ENCODE data around the gene QSOX1. TPM values are rescaled to one million over a fixed set of nuclear protein-coding genes. Genes with fewer than 3 reads are reported as not detected.

The QSOX1 gene
- total RNA-seq, 1 experiment from 2014 or later: 192 TPM

GRCh38 chr1:180136331-180136967, 18.2 kb upstream of the QSOX1 start:
- Histone ChIP-seq H3K4me3 (ENCODE audit: low read length) (no peak overlapping the region), H3K27me3 (ENCODE audit: low read length) (no peaks in the 10 kb centered on the region), H3K4me2 (ENCODE audit: low read length) (no peak overlapping the region), H3K36me3 (ENCODE audit: low read depth, low read length) (no peaks in the 10 kb centered on the region), H3K27ac (ENCODE audit: low read length) (peak overlapping the region; percentile 29; the same call in 1 of the 2 replicates), H3K9me2 (replicated peaks; ENCODE audit: low read length) (no peaks in the 10 kb centered on the region), H3K4me1 (ENCODE audit: insufficient read depth, low read length) (peaks cover 7% of the 10 kb centered on the region), H3K9me3 (ENCODE audit: low read length) (no peaks in the 10 kb centered on the region), H3K9ac (ENCODE audit: low read length) (no peak overlapping the region), H2AFZ (ENCODE audit: low read length) (peak overlapping the region; percentile 52; the same call in 1 of the 2 replicates), H4K20me1 (ENCODE audit: low read length) (no peaks in the 10 kb centered on the region), H3F3A (ENCODE audit: low read length, unreplicated experiment) (no peaks in the 10 kb centered on the region), H3K79me2 (ENCODE audit: low read length) (no peaks in the 10 kb centered on the region)
- TF ChIP-seq EZH2phosphoT487 (IDR thresholded peaks at IDR 0.05; ENCODE audit: borderline replicate concordance, low read length): no peak
- TF ChIP-seq, protein P1, sequence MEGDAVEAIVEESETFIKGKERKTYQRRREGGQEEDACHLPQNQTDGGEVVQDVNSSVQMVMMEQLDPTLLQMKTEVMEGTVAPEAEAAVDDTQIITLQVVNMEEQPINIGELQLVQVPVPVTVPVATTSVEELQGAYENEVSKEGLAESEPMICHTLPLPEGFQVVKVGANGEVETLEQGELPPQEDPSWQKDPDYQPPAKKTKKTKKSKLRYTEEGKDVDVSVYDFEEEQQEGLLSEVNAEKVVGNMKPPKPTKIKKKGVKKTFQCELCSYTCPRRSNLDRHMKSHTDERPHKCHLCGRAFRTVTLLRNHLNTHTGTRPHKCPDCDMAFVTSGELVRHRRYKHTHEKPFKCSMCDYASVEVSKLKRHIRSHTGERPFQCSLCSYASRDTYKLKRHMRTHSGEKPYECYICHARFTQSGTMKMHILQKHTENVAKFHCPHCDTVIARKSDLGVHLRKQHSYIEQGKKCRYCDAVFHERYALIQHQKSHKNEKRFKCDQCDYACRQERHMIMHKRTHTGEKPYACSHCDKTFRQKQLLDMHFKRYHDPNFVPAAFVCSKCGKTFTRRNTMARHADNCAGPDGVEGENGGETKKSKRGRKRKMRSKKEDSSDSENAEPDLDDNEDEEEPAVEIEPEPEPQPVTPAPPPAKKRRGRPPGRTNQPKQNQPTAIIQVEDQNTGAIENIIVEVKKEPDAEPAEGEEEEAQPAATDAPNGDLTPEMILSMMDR (conservative IDR thresholded peaks at IDR 0.05; ENCODE audit: low read depth, low read length): no peak
- TF ChIP-seq EZH2 (IDR thresholded peaks at IDR 0.05; ENCODE audit: low read length, unreplicated experiment): no peak
- intact Hi-C loops (cut with micrococcal nuclease): no loop called here
- POLR2A ChIA-PET (ENCODE audit: unreplicated experiment): no interaction called here
- CTCF ChIA-PET: no interaction called here
- DNase-seq (peak; percentile 49), ATAC-seq (peak; percentile 37; the same call in 1 of the 2 replicates)
- no TSS peak for BruUV-seq (replicated peaks)

- Histone ChIP-seq H3K36me3 (ENCODE audit: low read depth, low read length) (no peaks in the 10 kb centered on the region), H3K9ac (ENCODE audit: low read length) (no peak overlapping the region), H3K4me3 (ENCODE audit: low read length) (no peak overlapping the region), H3K27me3 (ENCODE audit: low read length) (no peaks in the 10 kb centered on the region), H4K20me1 (ENCODE audit: low read length) (no peaks in the 10 kb centered on the region), H3K9me3 (ENCODE audit: low read length) (no peaks in the 10 kb centered on the region), H3K4me2 (ENCODE audit: low read length) (no peak overlapping the region), H2AFZ (ENCODE audit: low read length) (no peak overlapping the region), H3F3A (ENCODE audit: low read length, unreplicated experiment) (no peaks in the 10 kb centered on the region), H3K27ac (ENCODE audit: low read length) (no peak overlapping the region), H3K9me2 (replicated peaks; ENCODE audit: low read length) (no peaks in the 10 kb centered on the region), H3K4me1 (ENCODE audit: insufficient read depth, low read length) (peaks cover 7% of the 10 kb centered on the region), H3K79me2 (ENCODE audit: low read length) (no peaks in the 10 kb centered on the region)
- POLR2A ChIA-PET (ENCODE audit: unreplicated experiment): no interaction called here
- ATAC-seq (no peak), DNase-seq (no peak)
- intact Hi-C loops (cut with micrococcal nuclease): no loop called here
- no TSS peak for BruUV-seq (replicated peaks)
- CTCF ChIA-PET: no interaction called here
- TF ChIP-seq EZH2 (IDR thresholded peaks at IDR 0.05; ENCODE audit: low read length, unreplicated experiment) (no peak), EZH2phosphoT487 (IDR thresholded peaks at IDR 0.05; ENCODE audit: borderline replicate concordance, low read length) (no peak)
- TF ChIP-seq, protein P1 (conservative IDR thresholded peaks at IDR 0.05; ENCODE audit: low read depth, low read length): no peak
Measured at GRCh38 chr1:180136968-180137356, 17.7 kb upstream of the QSOX1 start.

DNA sequence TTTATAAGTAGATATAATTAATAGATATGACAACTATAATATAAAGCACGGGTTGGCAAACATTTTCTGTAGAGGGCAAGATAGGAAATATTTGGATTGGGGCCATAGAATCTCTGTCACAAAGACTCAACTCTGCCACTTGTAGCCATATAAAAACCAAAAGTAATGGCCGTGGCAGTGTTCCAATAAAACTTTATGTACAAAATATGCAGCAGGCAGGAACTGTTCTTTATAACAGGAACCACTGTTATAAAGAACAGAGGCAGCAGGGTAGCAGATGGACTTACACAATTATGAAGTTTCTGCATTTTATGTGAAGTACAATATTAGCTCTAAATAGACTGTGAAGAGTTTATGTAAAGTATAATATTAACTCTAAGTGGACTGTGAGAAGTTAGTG, 16.9 kb upstream of the QSOX1 start:
- Histone ChIP-seq H3K79me2 (ENCODE audit: low read length) (no peaks in the 10 kb centered on the region), H3K9me3 (ENCODE audit: low read length) (no peaks in the 10 kb centered on the region), H3K36me3 (ENCODE audit: low read depth, low read length) (no peaks in the 10 kb centered on the region), H2AFZ (ENCODE audit: low read length) (no peak overlapping the region), H3K4me1 (ENCODE audit: insufficient read depth, low read length) (peaks cover 7% of the 10 kb centered on the region), H3K27ac (ENCODE audit: low read length) (no peak overlapping the region), H3K9ac (ENCODE audit: low read length) (no peak overlapping the region), H3F3A (ENCODE audit: low read length, unreplicated experiment) (no peaks in the 10 kb centered on the region), H3K9me2 (replicated peaks; ENCODE audit: low read length) (no peaks in the 10 kb centered on the region), H4K20me1 (ENCODE audit: low read length) (no peaks in the 10 kb centered on the region), H3K4me3 (ENCODE audit: low read length) (no peak overlapping the region), H3K4me2 (ENCODE audit: low read length) (no peak overlapping the region), H3K27me3 (ENCODE audit: low read length) (no peaks in the 10 kb centered on the region)
- POLR2A ChIA-PET (ENCODE audit: unreplicated experiment): no interaction called here
- CTCF ChIA-PET: no interaction called here
- intact Hi-C loops (cut with micrococcal nuclease): no loop called here
- TF ChIP-seq EZH2 (IDR thresholded peaks at IDR 0.05; ENCODE audit: low read length, unreplicated experiment) (no peak), EZH2phosphoT487 (IDR thresholded peaks at IDR 0.05; ENCODE audit: borderline replicate concordance, low read length) (no peak)
- TF ChIP-seq, protein P1 (conservative IDR thresholded peaks at IDR 0.05; ENCODE audit: low read depth, low read length): no peak
- no TSS peak for BruUV-seq (replicated peaks)
- ATAC-seq (no peak), DNase-seq (no peak)

Data from PC-3 (cell line).